ENCODE results near the gene EYA2.

DNA sequence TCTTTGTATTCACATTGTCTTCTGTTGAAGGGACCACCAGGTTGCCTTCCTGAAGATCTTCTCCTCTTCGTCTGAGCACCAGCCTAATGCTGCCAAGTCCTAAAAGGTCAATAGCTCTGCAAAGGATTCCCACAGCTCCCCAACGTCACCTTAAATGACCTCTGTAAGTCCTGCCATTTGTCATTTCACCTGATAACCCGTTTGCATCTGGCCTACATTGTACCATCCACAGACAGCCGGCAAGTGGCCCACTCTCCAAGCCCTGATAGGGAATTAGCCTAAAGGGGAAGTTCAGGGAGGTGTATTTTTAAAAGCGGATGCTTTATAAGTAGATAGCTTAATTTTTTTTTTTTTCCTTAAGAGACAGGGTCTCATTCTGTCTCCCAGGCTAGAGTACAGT, 334.0 kb downstream of the EYA2 start:
- TF ChIP-seq, protein P1, sequence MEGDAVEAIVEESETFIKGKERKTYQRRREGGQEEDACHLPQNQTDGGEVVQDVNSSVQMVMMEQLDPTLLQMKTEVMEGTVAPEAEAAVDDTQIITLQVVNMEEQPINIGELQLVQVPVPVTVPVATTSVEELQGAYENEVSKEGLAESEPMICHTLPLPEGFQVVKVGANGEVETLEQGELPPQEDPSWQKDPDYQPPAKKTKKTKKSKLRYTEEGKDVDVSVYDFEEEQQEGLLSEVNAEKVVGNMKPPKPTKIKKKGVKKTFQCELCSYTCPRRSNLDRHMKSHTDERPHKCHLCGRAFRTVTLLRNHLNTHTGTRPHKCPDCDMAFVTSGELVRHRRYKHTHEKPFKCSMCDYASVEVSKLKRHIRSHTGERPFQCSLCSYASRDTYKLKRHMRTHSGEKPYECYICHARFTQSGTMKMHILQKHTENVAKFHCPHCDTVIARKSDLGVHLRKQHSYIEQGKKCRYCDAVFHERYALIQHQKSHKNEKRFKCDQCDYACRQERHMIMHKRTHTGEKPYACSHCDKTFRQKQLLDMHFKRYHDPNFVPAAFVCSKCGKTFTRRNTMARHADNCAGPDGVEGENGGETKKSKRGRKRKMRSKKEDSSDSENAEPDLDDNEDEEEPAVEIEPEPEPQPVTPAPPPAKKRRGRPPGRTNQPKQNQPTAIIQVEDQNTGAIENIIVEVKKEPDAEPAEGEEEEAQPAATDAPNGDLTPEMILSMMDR (conservative IDR thresholded peaks at IDR 0.05; ENCODE audit: low read depth, low read length), result no peak
- TF ChIP-seq EZH2 (IDR thresholded peaks at IDR 0.05; ENCODE audit: low read length, unreplicated experiment) (no peak), EZH2phosphoT487 (IDR thresholded peaks at IDR 0.05; ENCODE audit: borderline replicate concordance, low read length) (no peak)
